ENCODE measurements around the gene XKR3.

DNA sequence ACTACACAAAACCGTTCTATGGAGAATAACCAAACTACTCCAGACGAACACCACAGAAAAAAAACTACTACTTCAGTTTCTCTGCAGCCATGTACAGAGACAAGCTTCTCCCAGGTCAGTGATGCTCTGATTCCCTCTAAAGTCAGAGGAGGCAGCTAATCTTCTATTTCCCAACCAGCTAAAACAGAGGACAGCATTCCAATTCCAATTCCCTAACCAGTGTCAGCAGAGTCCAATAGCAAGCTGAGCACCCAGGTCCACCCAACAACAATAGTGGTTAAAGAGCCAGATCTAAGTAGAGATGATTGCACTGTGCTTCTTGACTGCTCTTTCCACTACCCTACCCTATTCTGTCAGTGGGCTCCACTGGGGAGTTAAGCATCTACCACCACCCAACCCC is 6.7 kb downstream of the XKR3 start:
- TF ChIP-seq, protein P1, sequence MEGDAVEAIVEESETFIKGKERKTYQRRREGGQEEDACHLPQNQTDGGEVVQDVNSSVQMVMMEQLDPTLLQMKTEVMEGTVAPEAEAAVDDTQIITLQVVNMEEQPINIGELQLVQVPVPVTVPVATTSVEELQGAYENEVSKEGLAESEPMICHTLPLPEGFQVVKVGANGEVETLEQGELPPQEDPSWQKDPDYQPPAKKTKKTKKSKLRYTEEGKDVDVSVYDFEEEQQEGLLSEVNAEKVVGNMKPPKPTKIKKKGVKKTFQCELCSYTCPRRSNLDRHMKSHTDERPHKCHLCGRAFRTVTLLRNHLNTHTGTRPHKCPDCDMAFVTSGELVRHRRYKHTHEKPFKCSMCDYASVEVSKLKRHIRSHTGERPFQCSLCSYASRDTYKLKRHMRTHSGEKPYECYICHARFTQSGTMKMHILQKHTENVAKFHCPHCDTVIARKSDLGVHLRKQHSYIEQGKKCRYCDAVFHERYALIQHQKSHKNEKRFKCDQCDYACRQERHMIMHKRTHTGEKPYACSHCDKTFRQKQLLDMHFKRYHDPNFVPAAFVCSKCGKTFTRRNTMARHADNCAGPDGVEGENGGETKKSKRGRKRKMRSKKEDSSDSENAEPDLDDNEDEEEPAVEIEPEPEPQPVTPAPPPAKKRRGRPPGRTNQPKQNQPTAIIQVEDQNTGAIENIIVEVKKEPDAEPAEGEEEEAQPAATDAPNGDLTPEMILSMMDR (IDR thresholded peaks at IDR 0.05): no peak
- TF ChIP-seq EZH2 (IDR thresholded peaks at IDR 0.05; ENCODE audit: borderline replicate concordance, insufficient read depth, low read depth, low read length, poor library complexity, severe bottlenecking): no peak

All from B cell (primary cell).